GM19025 (cell line): ENCODE measurements around the gene IGFBPL1.
"Not testable (repeated sequence)": the region's sequence is repeated elsewhere in the genome, so short reads cannot be mapped to it uniquely, and the experiment has no call there.

ENCODE experiments used
- ATAC-seq: cut with Tn5 transposase; IDR thresholded peaks from one replicate; pipeline ENCODE4 v1.9.1; 2021; ENCODE audit warnings: mild to moderate bottlenecking, low read depth, moderate library complexity; ENCODE audit not compliant: unreplicated experiment

IGFBPL1 gene

DNA sequence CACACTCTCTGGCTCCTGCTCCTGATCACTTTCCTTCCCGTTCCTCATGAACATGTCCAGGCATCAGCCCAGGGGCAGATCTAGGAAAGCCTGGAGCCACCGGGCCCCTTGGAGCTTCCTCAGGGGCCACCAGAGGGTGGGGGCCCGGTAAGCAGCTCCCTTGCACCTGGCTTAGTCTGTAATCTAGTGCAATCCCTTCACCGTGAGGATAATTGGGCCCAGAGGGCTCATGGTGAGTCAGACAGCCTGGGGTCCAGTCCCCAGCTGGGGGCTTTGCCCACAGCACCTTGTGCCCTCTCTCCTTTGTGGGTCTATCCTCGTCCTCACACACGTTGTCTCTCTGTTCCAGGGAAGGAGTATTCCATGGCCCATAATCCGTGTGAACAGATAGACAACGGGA, 42.1 kb downstream of the IGFBPL1 start:
- ATAC-seq: no peak

DNA sequence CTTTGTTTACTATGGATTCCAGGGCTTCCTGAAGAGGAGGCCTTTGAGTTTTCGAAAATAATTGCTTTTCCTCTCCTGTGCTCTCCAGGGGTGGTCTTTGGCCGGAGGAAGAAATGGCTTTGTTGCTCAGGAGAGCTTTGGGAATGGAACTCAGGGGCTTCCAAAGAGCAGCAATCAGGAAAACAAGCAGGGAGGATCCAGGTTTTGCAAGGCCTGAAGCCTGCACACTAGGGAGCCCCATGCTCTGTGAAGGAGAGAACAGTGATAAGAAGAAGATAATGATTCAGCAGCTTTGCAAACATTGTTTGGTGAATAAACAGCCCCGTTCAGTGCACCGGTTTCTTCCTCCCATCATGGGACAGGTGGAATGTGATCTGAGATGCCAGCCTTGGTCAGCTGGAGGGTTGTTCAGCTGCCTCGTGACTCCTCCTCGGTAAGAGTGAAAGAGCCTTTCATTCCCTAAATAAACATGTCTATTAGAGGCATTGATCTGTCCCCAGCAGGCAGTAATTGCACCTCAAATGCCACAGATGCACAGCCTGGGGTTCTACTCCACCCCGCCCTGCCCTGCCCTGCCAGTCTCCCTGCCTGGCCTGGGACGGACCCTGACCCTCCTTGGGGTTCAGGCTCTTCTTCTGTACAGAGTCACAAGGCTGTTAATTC, 43.3 kb downstream of the IGFBPL1 start:
- ATAC-seq: no peak

DNA sequence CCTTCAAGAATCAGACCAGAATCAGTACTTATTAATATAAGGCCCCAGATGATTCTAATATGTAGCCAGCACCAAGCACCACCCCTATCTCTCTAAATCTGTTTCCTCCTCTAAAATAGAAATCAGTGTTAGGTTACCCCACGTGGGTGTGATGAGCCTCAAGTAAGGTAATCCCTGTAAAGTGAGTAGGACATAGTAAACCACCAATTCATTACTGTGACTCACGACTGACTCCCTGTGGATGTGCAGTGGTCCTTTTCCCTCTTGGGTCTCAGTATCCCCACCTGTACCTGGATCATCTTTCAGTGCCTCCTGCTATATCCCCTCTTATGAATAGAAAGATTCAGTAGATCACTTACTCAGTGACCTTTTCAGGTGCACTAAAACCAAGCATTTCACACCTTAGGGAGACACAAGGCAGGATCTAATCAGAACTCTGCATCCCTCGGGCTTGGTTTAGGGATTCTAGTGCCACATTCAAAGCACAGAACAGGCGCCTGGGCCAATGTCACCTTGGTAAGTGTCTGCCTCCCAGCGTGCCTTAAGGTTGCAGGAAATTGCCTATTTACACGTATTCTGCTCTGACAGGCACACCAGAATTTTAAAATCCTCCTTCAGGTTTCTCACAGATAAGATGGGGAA, 43.9 kb downstream of the IGFBPL1 start:
- ATAC-seq: no peak

DNA sequence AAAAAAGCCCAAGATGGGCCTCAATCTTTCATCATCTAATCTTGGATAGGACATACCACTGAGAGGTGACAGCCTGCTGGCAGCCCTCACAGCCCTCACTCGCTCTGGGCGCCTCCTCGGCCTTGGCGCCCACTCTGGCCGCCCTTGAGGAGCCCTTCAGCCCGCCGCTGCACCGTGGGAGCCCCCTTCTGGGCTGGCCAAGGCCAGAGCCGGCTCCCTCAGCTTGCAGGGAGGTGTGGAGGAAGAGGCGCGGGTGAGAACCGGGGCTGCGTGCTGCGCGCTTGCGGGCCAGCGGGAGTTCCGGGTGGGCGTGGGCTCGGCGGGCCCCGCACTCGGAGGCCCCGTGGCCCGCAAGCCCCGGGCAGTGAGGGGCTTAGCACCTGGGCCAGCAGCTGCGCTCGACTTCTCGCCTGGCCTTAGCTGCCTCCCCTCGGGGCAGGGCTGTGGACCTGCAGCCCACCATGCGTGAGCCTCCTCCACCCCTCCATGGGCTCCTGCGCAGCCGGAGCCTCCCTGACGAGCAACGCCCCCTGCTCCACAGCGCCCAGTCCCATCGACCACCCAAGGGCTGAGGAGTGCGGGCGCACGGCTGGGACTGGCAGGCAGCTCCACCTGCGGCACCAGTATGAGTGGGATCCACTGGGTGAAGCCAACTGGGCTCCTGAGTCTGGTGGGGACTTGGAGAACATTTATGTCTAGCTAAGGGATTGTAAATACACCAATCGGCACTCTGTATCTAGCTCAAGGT, 46.7 kb downstream of the IGFBPL1 start:
- not testable (repeated sequence) for ATAC-seq

DNA sequence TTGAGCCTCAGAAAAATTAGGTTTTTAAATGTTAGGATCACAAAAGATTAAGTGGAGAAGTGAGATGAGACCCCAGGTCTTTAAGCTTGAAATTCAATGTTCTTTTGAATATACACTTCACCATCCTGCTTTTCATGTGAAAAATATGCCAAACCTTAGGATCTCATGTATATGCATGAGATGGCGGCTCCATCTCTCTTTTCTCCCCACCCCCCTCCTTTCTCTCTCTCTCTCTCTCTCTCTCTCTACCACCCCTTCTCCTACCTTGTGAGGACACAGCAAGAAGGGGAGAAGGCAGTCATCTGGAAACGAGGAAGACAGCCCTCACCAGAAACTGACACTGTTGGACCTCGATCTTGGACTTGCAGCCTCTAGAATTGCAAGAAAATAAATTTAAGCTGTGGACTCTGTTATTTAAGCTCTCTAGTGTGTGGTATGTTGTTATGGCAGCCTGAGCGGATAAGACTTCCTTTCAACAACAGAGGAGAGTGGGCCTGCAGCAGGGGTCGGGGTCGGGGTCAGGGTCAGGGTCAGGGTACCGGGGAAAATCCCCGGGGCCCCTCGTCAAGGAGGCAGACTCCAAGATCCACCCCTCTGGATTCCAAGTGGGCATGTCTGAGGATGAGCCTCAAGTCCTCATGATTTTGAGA, 48.1 kb downstream of the IGFBPL1 start:
- ATAC-seq: no peak

DNA sequence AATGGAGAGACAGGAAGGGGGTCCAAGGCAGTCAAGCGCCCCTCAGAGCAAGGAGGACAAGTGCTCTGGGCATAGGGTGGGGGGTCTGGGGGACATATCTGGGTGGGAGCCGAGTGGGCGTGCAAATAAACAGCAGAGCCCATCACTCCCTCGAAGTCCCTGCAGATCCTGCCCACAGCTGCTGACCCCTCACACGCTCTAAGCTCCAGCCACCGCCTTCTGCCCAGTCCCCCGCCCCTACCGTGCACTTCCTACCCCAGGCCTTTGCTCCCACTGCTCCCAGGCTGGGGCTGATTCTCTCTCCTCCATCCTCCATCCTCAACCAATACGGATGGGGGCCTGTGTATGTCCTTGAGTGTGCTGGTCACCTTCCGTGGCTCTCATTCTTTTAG, 48.7 kb downstream of the IGFBPL1 start:
- ATAC-seq: no peak

DNA sequence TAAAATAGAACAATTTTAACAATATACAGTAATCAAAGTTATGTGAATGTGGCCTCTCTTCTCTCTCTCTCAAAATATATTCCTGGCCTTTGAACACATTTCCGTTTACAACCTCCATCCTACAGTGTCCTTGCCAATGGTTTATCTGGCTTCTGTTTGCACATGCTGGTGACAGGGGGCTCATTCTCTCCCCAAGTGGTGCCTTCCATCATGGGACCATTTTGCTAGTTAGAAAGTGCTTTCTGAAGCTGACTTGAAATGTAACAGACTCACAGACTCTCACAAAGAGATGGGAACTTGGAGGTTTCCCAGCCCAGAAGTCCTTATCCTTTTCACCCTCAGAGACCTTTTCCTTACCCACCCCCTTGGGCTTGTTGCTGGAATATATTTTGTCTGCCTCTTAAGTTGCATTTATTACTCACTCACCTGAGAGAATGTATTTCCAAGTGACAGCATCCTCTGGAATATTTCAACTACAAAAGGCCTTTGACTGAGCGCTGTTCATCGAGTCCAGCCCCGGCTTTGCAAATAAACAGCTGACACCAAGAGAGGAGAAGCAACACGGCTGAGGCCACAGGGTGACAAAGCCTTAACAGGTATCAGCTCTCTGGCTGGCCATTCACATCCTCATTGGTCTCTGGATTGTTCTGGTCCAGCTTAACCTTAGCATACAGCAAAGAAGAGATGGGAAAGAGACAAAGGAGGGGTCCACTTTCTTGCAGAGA, 49.2 kb downstream of the IGFBPL1 start:
- ATAC-seq: no peak

DNA sequence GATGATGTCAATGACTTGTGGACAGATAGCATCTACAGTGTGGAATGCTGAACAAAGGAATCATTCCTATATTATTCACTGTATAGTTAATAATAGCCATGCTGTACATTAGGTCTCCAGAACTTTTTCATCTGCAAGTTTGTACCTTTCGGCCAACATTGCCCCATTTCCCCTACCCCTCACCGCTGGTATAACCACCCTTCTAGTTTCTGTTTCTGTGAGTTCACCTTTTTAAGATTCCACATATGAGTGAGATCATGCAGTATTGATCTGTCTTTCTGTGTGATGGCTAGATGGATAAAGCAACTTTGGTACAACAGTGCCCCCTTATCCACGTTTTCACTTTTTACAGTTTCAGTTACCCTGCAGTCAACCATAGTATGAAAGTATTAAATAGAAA, 50.6 kb downstream of the IGFBPL1 start:
- no peak for ATAC-seq

DNA sequence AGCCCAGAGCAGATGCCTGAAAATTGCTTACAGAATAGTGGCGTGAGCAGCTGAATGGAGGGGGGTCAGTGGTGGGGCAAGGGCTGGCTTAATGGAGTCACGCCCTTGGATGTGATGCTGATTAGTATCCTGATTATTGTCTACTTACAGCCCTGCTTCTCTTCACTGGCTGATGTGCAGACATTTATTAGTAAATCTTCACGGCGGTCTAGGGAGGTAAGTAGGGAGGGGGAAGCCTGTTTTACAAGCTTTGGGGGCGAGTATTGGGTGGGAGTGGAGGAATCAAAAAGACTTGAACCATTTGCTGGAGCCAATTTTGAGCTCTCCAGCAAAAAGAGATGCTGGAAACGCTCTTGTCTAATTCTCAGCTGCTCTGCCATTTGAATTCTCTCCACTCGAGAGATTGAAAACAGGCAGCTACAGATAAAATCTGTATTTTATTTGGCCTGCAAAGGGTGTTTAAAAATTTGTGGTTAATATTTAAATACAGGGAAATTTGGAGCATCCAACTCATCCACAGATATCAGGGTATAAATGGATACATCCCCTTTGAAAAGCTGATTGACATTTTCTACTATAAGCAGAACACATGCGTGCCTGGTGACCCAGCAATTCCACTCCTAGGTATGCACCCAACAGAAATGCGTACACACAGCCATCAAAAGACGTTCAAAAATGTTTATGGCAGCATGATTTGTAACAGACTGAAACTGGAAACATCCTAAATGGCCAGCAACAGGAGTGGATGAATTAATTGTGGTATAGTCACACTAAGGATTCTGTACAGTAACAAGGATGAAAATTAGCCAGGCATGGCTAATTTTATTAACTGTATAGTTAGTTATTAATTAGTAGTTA, 51.3 kb downstream of the IGFBPL1 start:
- no peak for ATAC-seq

DNA sequence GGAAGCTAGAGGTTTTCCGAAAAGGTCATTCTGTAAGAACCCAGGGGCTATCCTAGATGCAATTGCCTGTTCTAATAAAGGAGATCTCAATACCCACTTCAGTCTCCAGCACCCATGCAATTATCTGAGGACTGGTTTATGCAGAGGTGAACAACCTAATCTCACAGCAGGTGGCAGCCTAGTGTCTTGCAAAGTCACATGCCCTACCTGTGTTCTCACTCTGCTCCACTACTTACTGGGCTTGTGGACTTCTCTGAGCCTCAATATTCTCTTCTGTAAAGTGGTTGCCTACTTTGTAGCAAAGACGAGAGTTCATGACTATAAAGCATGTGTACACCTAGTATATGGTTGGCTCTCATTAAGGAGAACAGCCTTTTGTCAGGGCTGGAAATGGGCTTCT, 52.8 kb downstream of the IGFBPL1 start:
- ATAC-seq: no peak

DNA sequence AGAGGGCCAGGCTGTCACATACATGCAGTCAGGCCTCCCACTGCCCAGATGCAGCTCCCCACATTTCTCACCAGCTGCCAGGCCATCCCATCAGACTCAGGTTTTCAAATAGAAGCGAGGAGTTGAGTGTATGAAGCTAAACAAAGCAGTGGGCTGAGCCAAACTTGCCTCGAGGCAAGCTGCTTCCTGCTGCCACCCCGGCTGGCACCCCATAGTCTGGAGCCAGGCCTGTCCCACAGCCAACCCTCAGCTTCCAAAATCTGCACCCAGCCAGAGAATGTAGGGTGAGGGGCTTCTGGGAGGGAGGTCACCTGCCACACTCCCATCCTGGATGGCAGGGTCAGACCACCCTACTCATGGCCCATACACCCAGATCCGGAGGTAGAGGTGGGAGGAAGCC, 54.1 kb downstream of the IGFBPL1 start:
- no peak for ATAC-seq

DNA sequence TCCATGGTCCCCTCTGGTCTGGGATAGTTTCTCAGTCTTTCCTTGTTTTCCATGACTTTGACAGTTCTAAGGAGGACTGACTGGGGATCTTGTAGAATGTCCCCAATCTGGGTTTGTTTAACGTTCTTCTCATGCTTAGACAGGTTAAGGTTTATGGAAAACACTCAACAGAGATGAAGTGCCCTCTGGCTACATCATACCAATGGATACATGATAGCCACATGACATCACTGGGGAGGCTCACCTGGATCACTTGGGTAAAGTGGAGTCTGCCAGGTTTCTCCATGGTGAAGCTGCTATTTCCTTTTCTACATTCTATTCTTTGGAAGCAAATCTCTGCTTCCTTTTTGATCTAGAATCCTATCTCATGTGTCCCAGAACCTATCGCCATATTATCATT, 55.5 kb downstream of the IGFBPL1 start:
- no peak for ATAC-seq

DNA sequence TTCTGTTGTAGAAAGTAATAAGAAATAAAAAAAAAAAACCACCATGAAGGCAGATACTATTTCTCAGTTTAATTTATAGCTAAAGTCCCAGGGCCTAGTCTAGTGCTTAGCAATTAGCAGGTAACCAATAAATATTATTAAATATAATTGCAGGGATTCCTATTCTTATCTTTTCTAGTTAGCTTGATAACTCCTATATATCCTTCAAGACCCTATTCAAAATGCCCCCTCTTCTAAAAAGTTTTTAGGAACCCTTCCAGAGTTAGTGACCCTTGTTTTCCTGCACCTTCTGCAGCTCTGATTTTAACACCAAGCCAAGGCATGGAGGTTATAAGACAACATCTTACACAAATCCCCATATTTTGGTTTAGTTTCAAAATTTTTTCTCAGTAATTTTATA, 56.4 kb downstream of the IGFBPL1 start:
- no peak for ATAC-seq

DNA sequence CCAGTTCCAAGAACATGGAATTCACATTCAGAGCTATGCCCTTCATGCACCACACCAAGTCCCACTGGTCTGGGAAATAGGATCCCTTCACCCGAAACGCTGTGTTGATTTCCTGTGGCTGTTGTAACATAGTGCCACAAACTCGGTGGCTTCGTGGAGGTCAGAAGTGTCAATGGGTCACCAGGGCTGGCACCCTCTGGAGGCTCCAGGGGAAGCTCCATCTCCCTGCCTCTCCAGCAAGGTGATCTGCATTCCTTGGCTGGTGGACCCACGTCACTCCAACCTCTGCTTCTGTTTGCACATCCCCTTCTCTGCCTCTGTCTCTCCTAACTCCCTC, 60.7 kb downstream of the IGFBPL1 start:
- ATAC-seq: no peak

DNA sequence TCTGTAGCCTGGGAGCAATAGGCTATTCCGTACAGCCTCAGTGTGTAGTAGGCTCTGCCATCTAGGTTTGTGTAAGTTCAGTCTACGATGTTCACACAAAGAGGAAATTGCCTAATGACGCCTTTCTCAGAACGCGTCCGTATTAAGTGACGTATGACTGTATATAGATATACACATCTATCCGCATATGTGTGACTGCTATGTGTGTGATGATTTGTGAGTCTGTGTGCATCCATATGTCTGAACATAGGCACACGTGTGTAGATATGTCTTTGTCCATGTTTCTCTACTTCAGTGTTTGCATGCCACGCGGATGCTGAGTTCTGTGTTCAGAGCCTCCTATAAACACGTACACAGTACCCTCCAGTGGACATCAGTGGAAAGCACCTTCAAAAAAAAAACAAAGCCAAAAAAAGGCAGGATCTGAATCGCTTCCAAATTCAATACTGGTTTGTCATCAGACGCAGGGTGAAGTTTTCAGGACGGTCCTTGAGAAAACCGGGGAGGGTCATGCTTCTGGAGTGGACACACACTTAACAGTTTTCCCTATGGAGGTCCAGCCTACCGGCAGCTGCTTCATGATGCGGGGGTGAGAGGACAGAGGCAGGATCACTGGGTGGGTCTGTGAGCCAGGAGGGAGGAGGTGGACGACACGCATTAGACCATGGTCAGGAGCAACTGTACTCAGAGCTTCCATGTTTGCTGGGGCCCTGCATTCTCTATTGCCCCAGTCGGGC, 61.2 kb downstream of the IGFBPL1 start:
- ATAC-seq: peak; percentile 64

DNA sequence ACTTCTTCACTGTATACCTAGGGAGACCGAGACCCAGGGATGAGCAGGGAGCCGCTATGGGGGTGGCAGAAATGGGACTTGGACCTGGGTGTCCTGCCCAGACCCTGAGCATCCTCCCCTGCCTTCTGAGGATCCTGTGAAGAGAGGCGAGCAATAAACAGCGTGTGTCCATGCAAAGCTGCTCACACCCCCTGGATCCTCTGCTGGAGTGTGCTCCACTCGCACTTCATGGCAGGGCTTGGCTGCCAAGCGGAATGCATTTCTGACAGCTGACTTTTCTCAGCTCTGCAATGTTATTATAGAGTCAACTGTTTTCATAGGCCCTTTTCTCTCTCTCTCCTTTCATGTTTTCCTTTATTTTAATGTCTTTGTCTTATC, 62.8 kb downstream of the IGFBPL1 start:
- ATAC-seq: no peak

DNA sequence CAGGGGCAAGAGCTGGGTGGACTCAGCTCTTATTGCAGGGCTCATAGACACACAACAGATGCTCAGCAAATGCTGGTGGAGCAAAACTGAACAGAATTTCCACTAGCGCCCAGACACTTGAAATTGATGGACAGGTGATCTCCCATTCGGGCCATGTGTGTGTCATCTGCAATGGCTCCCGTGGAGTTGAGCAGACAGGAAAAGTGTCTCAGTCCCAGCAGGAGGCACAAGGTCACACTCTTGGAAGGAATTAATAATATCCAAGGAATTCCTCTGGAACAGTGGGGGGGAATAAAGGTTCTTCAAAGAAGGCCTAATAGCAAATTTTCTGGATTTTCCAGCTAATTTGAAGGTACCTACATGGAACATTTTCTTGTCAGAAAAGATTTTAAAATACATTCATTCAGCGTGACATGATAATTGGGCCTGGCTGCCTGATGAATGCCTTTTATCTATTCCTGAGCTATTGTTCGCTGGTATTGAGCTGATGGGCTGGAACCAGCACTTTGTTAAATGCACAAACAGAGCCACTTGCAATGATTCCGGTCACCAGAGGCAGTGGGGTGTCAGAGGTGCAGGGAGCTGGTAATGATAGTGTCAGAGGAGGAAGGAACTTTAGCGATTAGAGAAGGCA, 63.3 kb downstream of the IGFBPL1 start:
- no peak for ATAC-seq

DNA sequence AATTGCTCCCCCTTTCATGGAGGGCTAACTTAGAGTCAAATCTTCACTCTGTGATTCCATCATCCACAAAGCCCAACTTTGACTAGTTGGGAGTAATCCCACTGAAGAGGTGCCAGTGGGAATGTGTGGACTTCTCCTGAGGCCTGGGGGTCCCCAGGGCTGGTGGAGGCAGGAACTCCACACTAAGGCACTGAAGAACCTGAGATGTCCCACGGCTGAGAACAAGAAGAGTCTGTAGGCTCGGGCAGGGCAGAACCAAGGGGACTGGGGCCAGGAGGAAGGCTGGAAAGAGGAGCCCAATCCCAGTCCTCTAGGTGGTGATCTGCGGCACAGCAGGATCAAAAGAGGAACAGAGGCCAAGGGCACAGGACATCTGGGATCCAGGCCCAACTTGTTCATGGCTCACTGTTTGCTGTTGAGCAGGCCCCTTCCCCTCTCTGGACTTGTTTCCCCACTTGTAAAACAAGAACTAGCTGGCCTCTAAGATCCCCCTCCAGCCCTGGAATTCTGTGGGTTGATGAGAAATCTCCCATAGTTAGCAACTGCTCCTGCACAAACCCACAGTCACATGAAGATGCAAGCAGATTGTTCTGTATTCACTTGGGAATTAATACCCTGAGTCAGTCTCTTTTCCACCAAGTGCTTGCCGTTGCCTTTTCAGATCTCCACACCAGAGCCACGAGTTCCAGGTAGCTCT, 64.4 kb downstream of the IGFBPL1 start:
- ATAC-seq: no peak
